ENCODE measurements around the gene LNX1.

GRCh38 chr4:53587135-53587534 lies 4.2 kb downstream of the LNX1 start:
- TF ChIP-seq POLR2A (IDR thresholded peaks at IDR 0.05; ENCODE audit: extremely low read depth, insufficient read length) (no peak), CTCF (IDR thresholded peaks at IDR 0.05; ENCODE audit: low read depth, low read length) (no peak)

Measured in NB4 (cell line).